Measurements from ENCODE around the gene SPSB4.

Gene SPSB4

DNA sequence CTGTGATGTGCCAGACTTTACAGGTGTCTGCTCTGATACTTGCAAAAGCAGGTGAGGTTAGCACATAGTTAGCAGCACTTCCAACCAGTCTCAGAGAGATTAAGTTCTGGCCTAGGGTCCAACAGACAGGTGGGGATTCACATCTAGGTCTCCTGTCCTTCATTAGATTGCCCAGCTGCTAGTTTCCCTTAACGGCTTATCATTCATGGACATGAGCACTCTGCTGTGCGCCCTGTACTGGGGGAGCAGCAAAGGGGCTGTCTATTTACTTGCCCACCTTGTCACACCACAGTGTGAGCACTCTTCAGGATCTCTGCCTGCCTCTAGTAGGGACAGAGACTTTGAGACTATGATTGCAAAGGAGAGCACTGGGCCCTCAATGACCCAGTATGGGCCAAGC lies 8.7 kb downstream of the SPSB4 start:
- TF ChIP-seq CTCF (conservative IDR thresholded peaks at IDR 0.05; ENCODE audit: low read depth, low read length): no peak
- H3K4me3 ChIP-seq (ENCODE audit: low read depth, low read length): no peak overlapping the region
- no peak for DNase-seq (ENCODE audit: low read depth)

- H3K4me3 ChIP-seq (ENCODE audit: low read depth, low read length): no peak overlapping the region
- no peak for DNase-seq (ENCODE audit: low read depth)
- no peak for TF ChIP-seq CTCF (conservative IDR thresholded peaks at IDR 0.05; ENCODE audit: low read depth, low read length)
Observed at GRCh38 chr3:141060327-141060726, 9.2 kb downstream of the SPSB4 start.

- no peak for DNase-seq (ENCODE audit: low read depth)
- H3K4me3 ChIP-seq (ENCODE audit: low read depth, low read length): no peak overlapping the region
- no peak for TF ChIP-seq CTCF (conservative IDR thresholded peaks at IDR 0.05; ENCODE audit: low read depth, low read length)
Observed at GRCh38 chr3:141063831-141064230, 12.7 kb downstream of the SPSB4 start.

- no peak for DNase-seq (ENCODE audit: low read depth)
- no peak for TF ChIP-seq CTCF (conservative IDR thresholded peaks at IDR 0.05; ENCODE audit: low read depth, low read length)
- no peak overlapping the region for H3K4me3 ChIP-seq (ENCODE audit: low read depth, low read length)
Observed at GRCh38 chr3:141064255-141064926, 13.2 kb downstream of the SPSB4 start.

GRCh38 chr3:141065258-141065657 lies 14.1 kb downstream of the SPSB4 start:
- H3K4me3 ChIP-seq (ENCODE audit: low read depth, low read length): no peak overlapping the region
- DNase-seq (ENCODE audit: low read depth): no peak
- TF ChIP-seq CTCF (conservative IDR thresholded peaks at IDR 0.05; ENCODE audit: low read depth, low read length): no peak

DNA sequence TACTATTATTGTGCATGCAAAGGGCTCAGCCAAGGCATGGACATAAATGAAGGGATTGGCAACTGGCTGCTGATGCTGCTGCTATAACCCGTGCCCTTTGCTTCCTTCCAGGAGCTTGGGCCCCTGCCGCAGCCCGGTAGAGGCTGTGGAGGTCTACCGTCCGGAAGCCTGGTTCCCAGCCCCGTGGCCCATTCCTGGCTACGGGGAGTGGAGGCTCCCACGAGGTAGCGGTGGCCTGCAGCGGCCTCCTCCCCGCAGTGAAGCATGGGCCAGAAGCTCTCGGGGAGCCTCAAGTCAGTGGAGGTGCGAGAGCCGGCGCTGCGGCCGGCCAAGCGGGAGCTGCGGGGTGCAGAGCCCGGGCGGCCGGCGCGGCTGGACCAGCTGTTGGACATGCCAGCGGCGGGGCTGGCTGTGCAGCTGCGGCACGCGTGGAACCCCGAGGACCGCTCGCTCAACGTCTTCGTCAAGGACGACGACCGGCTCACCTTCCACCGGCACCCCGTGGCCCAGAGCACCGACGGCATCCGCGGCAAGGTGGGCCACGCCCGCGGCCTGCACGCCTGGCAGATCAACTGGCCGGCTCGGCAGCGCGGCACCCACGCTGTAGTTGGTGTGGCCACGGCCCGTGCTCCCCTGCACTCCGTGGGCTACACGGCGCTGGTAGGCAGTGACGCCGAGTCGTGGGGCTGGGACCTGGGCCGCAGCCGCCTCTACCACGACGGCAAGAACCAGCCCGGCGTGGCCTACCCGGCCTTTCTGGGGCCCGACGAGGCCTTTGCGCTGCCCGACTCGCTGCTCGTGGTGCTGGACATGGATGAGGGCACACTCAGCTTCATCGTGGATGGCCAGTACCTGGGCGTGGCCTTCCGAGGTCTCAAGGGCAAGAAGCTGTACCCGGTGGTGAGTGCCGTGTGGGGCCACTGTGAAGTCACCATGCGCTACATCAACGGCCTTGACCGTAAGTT lies 15.0 kb downstream of the SPSB4 start:
- TF ChIP-seq CTCF (conservative IDR thresholded peaks at IDR 0.05; ENCODE audit: low read depth, low read length): no peak
- DNase-seq (ENCODE audit: low read depth): no peak
- H3K4me3 ChIP-seq (ENCODE audit: low read depth, low read length): no peak overlapping the region
